AG04449 (cell line): ENCODE measurements around the gene JADE2.
A peak's percentile ranks its signal among the peaks of the same experiment; 100 is the strongest.

Experiments
- CTCF ChIA-PET: fragments of 350-600 bp; formaldehyde crosslinking; extraction: SDS; loops from one replicate; lab custom pipeline; 2021; ENCODE audit warnings: antibody characterized with exemption; lab: Yijun Ruan, JAX
- POLR2A ChIA-PET: fragments of 400-600, 350-600 bp; formaldehyde crosslinking; extraction: SDS; loops from one replicate; lab custom pipeline; 2020; ENCODE audit warnings: antibody characterized with exemption, inconsistent platforms; lab: Yijun Ruan, JAX
- DNase-seq: peaks from one replicate; pipeline ENCODE4 v3.0.0-alpha.2; 2010; ENCODE audit warnings: low read depth, low spot score
- H3K4me3 ChIP-seq: 2 replicates; pipeline ENCODE4 v1.5.1; 2011; ENCODE audit warnings: low read depth, mild to moderate bottlenecking, control low read depth, low read length
- CTCF ChIP-seq: IDR thresholded peaks from one replicate; pipeline ENCODE4 v1.5.1; 2011; ENCODE audit warnings: mild to moderate bottlenecking, moderate library complexity, low read length, control low read depth, inconsistent platforms; ENCODE audit not compliant: insufficient read depth; ENCODE audit errors: missing control alignments

Gene JADE2

GRCh38 chr5:134500699-134501430, 24.6 kb upstream of the JADE2 start:
- DNase-seq: no peak
- ChIA-PET CTCF (interaction anchor here (1.0 to 2.8 kb wide), 3 partner anchors 27 to 89 kb away, joined by 5 to 7 read pairs (median 5); partner anchors contain the start of gene CDKN2AIPNL), POLR2A (no interaction called here)
- no peak overlapping the region for H3K4me3 ChIP-seq
- TF ChIP-seq CTCF: no peak

- POLR2A ChIA-PET: interaction anchor here (1.4 kb wide), 1 partner anchor 36 kb away, joined by 6 read pairs; no protein-coding TSS in a partner anchor
- H3K4me3 ChIP-seq: no peak overlapping the region
- CTCF ChIA-PET: interaction anchor here (0.6 to 2.8 kb wide), 5 partner anchors 25 to 468 kb away, joined by 4 to 7 read pairs (median 5); partner anchors contain the start of gene CDKN2AIPNL
- no peak for DNase-seq
- no peak for TF ChIP-seq CTCF
These were observed 23.2 kb upstream of the JADE2 start for GRCh38 chr5:134502259-134502658.

GRCh38 chr5:134503088-134503936, 22.2 kb upstream of the JADE2 start:
- CTCF ChIA-PET: interaction anchor here (0.6 to 2.8 kb wide), 7 partner anchors 24 to 467 kb away, joined by 3 to 7 read pairs (median 4); partner anchors contain the start of gene CDKN2AIPNL
- POLR2A ChIA-PET: interaction anchor here (0.8 to 1.4 kb wide), 7 partner anchors 9 to 92 kb away, joined by 3 to 7 read pairs (median 6); partner anchors contain the start of gene CDKN2AIPNL
- TF ChIP-seq CTCF: no peak
- H3K4me3 ChIP-seq: no peak overlapping the region
- peak; percentile 83 for DNase-seq

GRCh38 chr5:134503937-134504437, 21.5 kb upstream of the JADE2 start:
- CTCF ChIA-PET: interaction anchor here (0.8 to 2.8 kb wide), 5 partner anchors 24 to 202 kb away, joined by 3 to 7 read pairs (median 4); partner anchors contain the start of gene CDKN2AIPNL
- TF ChIP-seq CTCF: no peak
- POLR2A ChIA-PET: interaction anchor here (0.8 to 1.4 kb wide), 7 partner anchors 8 to 92 kb away, joined by 3 to 7 read pairs (median 6); partner anchors contain the start of gene CDKN2AIPNL
- no peak overlapping the region for H3K4me3 ChIP-seq
- no peak for DNase-seq

GRCh38 chr5:134504629-134505300, 20.7 kb upstream of the JADE2 start:
- H3K4me3 ChIP-seq: no peak overlapping the region
- ChIA-PET POLR2A (no interaction called here), CTCF (no interaction called here)
- no peak for TF ChIP-seq CTCF
- DNase-seq: no peak
